ENCODE results near the gene WRNIP1.

WRNIP1 gene

DNA sequence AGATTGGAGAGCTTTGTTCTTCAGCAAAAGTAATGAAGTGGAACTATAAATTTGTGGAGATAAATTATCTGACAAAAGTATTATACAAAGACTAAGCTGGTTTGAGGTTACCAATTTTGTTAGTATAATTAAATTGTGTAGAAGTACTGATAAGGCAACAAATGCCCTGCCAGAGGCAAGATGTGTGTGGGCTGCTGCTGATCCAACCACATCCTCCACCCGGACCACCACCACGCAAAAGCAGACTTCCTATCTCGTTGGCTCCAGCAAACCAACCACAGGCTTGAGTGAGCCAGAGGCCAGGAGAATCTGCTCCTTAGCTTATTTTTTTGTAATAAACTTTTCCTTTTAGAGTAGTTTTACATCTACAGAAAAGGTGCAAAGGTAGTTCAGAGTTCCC, 13.3 kb upstream of the WRNIP1 start:
- H3K27me3 ChIP-seq (ENCODE audit: control insufficient read depth in 1 of 2, insufficient read depth in 2 of 2, low read length in 2 of 2) = no peaks in the 10 kb centered on the region
- H3K9me3 ChIP-seq (ENCODE audit: control insufficient read depth in 1 of 2, low read length in 2 of 2) = no peaks in the 10 kb centered on the region
- H3K9ac ChIP-seq (ENCODE audit: low read depth in 1 of 2, low read length in 2 of 2) = no peak overlapping the region
- no peak overlapping the region for H3K4me3 ChIP-seq (ENCODE audit: low read depth in 1 of 2, low read length in 2 of 2)
- no peaks in the 10 kb centered on the region for H3K36me3 ChIP-seq (ENCODE audit: control insufficient read depth in 1 of 2, insufficient read depth in 2 of 2, low read length in 2 of 2)
- peaks cover 0 to 3% of the 10 kb centered on the region in 2 donors for H3K4me1 ChIP-seq (ENCODE audit: control insufficient read depth in 1 of 2, insufficient read depth in 2 of 2, low read length in 2 of 2)
- no peak overlapping the region for H3K27ac ChIP-seq (ENCODE audit: low read depth, low read length)

DNA sequence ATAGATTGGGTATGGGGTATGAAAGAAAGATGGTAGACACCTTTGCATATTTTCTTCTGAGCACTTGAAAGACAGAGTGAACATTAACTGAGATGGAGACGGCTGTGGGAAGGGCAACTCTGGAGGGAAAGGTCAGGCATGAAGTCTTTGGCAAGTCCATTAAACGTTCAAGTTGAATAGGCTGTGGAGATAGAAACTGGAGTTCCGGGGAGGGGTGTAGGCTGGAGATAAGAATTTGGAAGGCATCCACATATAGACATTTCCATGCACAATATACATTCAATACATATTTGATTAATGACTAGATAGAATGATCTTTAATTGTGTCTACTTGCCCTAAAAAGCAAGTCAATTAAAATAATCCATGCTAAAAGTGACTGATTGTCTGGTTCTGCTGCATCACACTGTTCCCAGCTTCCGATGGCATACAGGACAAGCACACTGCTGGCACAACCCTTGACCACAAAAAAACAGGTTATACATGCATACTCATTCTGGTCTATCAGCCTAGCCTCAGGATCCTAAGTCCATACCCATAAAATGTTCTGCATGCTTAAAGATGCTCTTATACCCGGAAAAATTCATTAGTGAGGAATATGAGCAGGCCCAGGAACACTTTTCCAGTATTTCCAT, 12.6 kb upstream of the WRNIP1 start:
- peaks cover 0 to 3% of the 10 kb centered on the region in 2 donors for H3K4me1 ChIP-seq (ENCODE audit: control insufficient read depth in 1 of 2, insufficient read depth in 2 of 2, low read length in 2 of 2)
- no peak overlapping the region for H3K9ac ChIP-seq (ENCODE audit: low read depth in 1 of 2, low read length in 2 of 2)
- no peaks in the 10 kb centered on the region for H3K36me3 ChIP-seq (ENCODE audit: control insufficient read depth in 1 of 2, insufficient read depth in 2 of 2, low read length in 2 of 2)
- H3K27me3 ChIP-seq (ENCODE audit: control insufficient read depth in 1 of 2, insufficient read depth in 2 of 2, low read length in 2 of 2) = no peaks in the 10 kb centered on the region
- H3K27ac ChIP-seq (ENCODE audit: low read depth, low read length) = no peak overlapping the region
- no peak overlapping the region for H3K4me3 ChIP-seq (ENCODE audit: low read depth in 1 of 2, low read length in 2 of 2)
- H3K9me3 ChIP-seq (ENCODE audit: control insufficient read depth in 1 of 2, low read length in 2 of 2) = no peaks in the 10 kb centered on the region

DNA sequence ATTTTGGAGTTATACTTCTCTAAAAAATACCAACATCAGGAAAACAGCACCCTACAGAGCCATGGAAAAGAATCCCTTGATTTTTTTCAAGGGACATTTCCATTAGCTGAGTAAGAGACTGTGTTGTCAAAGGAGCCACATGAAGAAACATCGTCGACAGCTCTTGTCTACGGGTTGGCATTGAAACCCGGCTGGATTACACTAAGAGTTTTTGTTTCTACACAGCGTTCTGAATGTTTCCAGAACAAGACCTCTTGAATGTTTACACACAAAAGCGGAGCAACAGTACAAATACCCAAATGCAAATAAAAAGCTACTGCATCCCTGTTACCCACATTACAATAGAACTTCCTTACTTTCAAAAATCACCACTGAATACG, 12.1 kb upstream of the WRNIP1 start:
- Histone ChIP-seq H3K4me1 (ENCODE audit: control insufficient read depth in 1 of 2, insufficient read depth in 2 of 2, low read length in 2 of 2) (peaks cover 0 to 3% of the 10 kb centered on the region in 2 donors), H3K27ac (ENCODE audit: low read depth, low read length) (no peak overlapping the region), H3K36me3 (ENCODE audit: control insufficient read depth in 1 of 2, insufficient read depth in 2 of 2, low read length in 2 of 2) (no peaks in the 10 kb centered on the region), H3K4me3 (ENCODE audit: low read depth in 1 of 2, low read length in 2 of 2) (no peak overlapping the region), H3K27me3 (ENCODE audit: control insufficient read depth in 1 of 2, insufficient read depth in 2 of 2, low read length in 2 of 2) (no peaks in the 10 kb centered on the region), H3K9me3 (ENCODE audit: control insufficient read depth in 1 of 2, low read length in 2 of 2) (no peaks in the 10 kb centered on the region), H3K9ac (ENCODE audit: low read depth in 1 of 2, low read length in 2 of 2) (no peak overlapping the region)

DNA sequence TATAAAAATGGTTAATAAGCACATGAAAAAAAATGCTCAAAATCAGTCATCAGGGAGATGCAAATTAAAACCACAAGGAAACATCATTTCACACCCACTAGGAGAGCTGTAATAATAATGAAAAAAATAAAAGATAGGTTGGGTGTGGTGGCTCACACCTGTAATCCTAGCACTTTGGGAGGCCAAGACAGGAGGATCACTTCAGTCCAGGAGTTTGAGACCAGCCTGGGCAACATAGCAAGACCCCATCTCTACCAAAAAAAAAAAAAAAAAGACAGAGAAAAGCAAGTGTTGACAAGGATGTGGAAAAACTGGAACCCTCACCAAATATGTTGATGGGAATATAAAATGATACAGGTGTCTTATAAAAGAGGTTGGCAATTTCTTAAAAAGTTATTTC, 11.4 kb upstream of the WRNIP1 start:
- peaks cover 0 to 3% of the 10 kb centered on the region in 2 donors for H3K4me1 ChIP-seq (ENCODE audit: control insufficient read depth in 1 of 2, insufficient read depth in 2 of 2, low read length in 2 of 2)
- no peaks in the 10 kb centered on the region for H3K9me3 ChIP-seq (ENCODE audit: control insufficient read depth in 1 of 2, low read length in 2 of 2)
- H3K9ac ChIP-seq (ENCODE audit: low read depth in 1 of 2, low read length in 2 of 2) = no peak overlapping the region
- H3K27me3 ChIP-seq (ENCODE audit: control insufficient read depth in 1 of 2, insufficient read depth in 2 of 2, low read length in 2 of 2) = no peaks in the 10 kb centered on the region
- no peaks in the 10 kb centered on the region for H3K36me3 ChIP-seq (ENCODE audit: control insufficient read depth in 1 of 2, insufficient read depth in 2 of 2, low read length in 2 of 2)
- H3K4me3 ChIP-seq (ENCODE audit: low read depth in 1 of 2, low read length in 2 of 2) = no peak overlapping the region
- no peak overlapping the region for H3K27ac ChIP-seq (ENCODE audit: low read depth, low read length)

DNA sequence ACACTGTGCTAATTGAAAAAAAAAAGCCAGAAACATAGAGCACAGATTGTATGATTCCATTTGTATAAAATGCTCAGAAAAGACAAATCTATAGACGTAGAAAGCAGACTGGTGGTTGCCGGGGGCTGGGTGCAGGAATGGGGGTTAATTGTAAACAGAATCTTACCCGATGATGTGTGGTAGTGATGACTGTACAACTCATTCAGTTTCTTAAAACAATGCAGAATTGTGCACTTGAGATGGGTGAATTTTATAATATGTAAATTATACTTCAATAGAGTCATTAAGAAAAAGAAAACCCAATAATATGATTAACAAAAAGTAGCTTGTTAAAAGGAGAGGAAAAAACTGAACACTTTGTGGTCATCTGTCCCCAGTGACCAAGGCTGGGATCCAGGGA, 10.8 kb upstream of the WRNIP1 start:
- no peak overlapping the region for H3K27ac ChIP-seq (ENCODE audit: low read depth, low read length)
- no peaks in the 10 kb centered on the region for H3K27me3 ChIP-seq (ENCODE audit: control insufficient read depth in 1 of 2, insufficient read depth in 2 of 2, low read length in 2 of 2)
- H3K4me1 ChIP-seq (ENCODE audit: control insufficient read depth in 1 of 2, insufficient read depth in 2 of 2, low read length in 2 of 2) = peaks cover 0 to 3% of the 10 kb centered on the region in 2 donors
- no peaks in the 10 kb centered on the region for H3K9me3 ChIP-seq (ENCODE audit: control insufficient read depth in 1 of 2, low read length in 2 of 2)
- H3K9ac ChIP-seq (ENCODE audit: low read depth in 1 of 2, low read length in 2 of 2) = no peak overlapping the region
- H3K4me3 ChIP-seq (ENCODE audit: low read depth in 1 of 2, low read length in 2 of 2) = no peak overlapping the region
- H3K36me3 ChIP-seq (ENCODE audit: control insufficient read depth in 1 of 2, insufficient read depth in 2 of 2, low read length in 2 of 2) = no peaks in the 10 kb centered on the region

DNA sequence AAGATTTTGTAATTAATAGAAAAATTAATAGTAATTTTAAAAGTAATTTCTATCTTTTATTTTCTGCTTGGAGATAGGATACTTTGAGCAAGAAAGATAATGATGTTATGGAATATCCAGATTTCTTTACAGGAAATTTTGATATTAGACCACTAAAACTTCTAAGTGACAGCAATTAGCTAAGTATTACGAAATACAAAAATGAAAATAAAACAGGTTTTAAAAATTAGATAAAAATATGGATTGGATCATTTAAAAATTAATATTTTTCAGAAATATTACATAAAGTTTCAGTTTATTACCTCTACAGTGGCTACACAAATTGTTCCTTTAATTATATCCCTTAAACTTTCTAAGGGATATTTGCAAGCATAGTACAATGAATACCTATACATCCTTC, 10.3 kb upstream of the WRNIP1 start:
- no peak overlapping the region for H3K9ac ChIP-seq (ENCODE audit: low read depth in 1 of 2, low read length in 2 of 2)
- H3K4me1 ChIP-seq (ENCODE audit: control insufficient read depth in 1 of 2, insufficient read depth in 2 of 2, low read length in 2 of 2) = peaks cover 0 to 3% of the 10 kb centered on the region in 2 donors
- H3K4me3 ChIP-seq (ENCODE audit: low read depth in 1 of 2, low read length in 2 of 2) = no peak overlapping the region
- H3K9me3 ChIP-seq (ENCODE audit: control insufficient read depth in 1 of 2, low read length in 2 of 2) = no peaks in the 10 kb centered on the region
- H3K27me3 ChIP-seq (ENCODE audit: control insufficient read depth in 1 of 2, insufficient read depth in 2 of 2, low read length in 2 of 2) = no peaks in the 10 kb centered on the region
- no peak overlapping the region for H3K27ac ChIP-seq (ENCODE audit: low read depth, low read length)
- no peaks in the 10 kb centered on the region for H3K36me3 ChIP-seq (ENCODE audit: control insufficient read depth in 1 of 2, insufficient read depth in 2 of 2, low read length in 2 of 2)

DNA sequence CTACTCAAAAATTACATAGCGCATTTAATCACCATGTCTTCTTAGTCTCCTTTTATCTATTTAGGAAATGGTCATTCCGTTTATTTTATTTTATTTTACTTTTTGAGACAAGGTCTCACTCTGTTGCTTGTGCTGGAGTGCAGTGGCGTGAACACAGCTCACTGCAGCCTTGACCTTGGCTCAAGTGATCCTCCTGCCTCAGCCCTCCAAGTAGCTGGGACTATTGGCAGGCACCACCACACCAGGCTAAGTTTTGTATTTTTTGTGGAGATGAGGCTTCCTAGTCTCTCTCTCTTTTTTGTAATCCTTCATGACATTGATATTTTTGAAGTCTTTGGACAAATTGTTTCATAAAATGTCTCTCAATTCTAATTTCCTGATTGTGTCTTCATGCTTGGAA, 9.7 kb upstream of the WRNIP1 start:
- Histone ChIP-seq H3K36me3 (ENCODE audit: control insufficient read depth in 1 of 2, insufficient read depth in 2 of 2, low read length in 2 of 2) (no peaks in the 10 kb centered on the region), H3K4me3 (ENCODE audit: low read depth in 1 of 2, low read length in 2 of 2) (no peak overlapping the region), H3K27ac (ENCODE audit: low read depth, low read length) (no peak overlapping the region), H3K4me1 (ENCODE audit: control insufficient read depth in 1 of 2, insufficient read depth in 2 of 2, low read length in 2 of 2) (peaks cover 0 to 3% of the 10 kb centered on the region in 2 donors), H3K9ac (ENCODE audit: low read depth in 1 of 2, low read length in 2 of 2) (no peak overlapping the region), H3K27me3 (ENCODE audit: control insufficient read depth in 1 of 2, insufficient read depth in 2 of 2, low read length in 2 of 2) (no peaks in the 10 kb centered on the region), H3K9me3 (ENCODE audit: control insufficient read depth in 1 of 2, low read length in 2 of 2) (no peaks in the 10 kb centered on the region)

DNA sequence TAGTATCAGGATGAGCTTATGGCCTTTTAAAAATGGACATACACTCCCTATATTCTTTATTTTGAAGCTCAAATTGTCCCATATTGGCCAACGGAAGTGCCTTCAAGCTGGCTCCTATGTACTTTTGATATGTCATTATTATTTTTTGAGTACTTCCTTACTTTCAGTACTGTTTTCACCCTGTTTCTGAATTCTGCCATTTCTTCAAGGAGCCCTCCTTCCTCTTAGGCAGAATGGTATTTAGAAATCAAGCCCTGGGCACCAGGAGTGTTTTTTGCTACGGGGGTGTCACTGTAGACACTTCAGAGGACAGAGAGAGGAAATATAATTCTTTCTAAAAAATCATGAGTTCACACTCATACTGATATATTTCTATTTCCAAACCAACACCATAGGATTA, 9.0 kb upstream of the WRNIP1 start:
- Histone ChIP-seq H3K27me3 (ENCODE audit: control insufficient read depth in 1 of 2, insufficient read depth in 2 of 2, low read length in 2 of 2) (no peaks in the 10 kb centered on the region), H3K36me3 (ENCODE audit: control insufficient read depth in 1 of 2, insufficient read depth in 2 of 2, low read length in 2 of 2) (no peaks in the 10 kb centered on the region), H3K27ac (ENCODE audit: low read depth, low read length) (no peak overlapping the region), H3K9ac (ENCODE audit: low read depth in 1 of 2, low read length in 2 of 2) (no peak overlapping the region), H3K4me3 (ENCODE audit: low read depth in 1 of 2, low read length in 2 of 2) (no peak overlapping the region), H3K4me1 (ENCODE audit: control insufficient read depth in 1 of 2, insufficient read depth in 2 of 2, low read length in 2 of 2) (peaks cover 0 to 3% of the 10 kb centered on the region in 2 donors), H3K9me3 (ENCODE audit: control insufficient read depth in 1 of 2, low read length in 2 of 2) (no peaks in the 10 kb centered on the region)

DNA sequence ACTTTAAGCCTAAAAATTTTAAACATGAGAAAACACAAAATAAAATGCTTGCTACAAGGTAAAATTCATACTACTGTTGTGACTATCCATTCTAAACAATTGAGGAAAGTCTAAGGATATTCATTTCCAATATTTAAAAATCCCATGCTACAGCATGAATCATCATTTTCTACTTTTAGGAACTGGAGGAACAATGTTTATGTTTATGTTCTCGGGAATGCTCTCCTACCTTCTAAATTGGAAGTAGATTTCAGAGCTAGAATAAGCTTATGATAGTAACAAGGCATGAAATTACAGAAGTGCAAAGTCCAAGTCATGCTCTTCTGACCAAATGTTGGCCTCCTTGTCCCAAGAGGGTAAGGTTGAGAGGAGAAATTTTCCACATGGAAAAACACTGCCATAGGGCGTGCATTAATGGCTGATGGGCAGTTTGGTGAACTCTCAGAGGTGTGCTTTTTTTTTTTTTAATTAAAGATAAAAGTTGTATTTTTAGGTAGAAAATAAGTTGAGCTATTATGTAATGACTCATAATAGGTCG, 8.4 kb upstream of the WRNIP1 start:
- H3K4me3 ChIP-seq (ENCODE audit: low read depth in 1 of 2, low read length in 2 of 2) = no peak overlapping the region
- H3K36me3 ChIP-seq (ENCODE audit: control insufficient read depth in 1 of 2, insufficient read depth in 2 of 2, low read length in 2 of 2) = no peaks in the 10 kb centered on the region
- H3K4me1 ChIP-seq (ENCODE audit: control insufficient read depth in 1 of 2, insufficient read depth in 2 of 2, low read length in 2 of 2) = peaks cover 0 to 3% of the 10 kb centered on the region in 2 donors
- H3K9ac ChIP-seq (ENCODE audit: low read depth in 1 of 2, low read length in 2 of 2) = no peak overlapping the region
- no peaks in the 10 kb centered on the region for H3K9me3 ChIP-seq (ENCODE audit: control insufficient read depth in 1 of 2, low read length in 2 of 2)
- H3K27ac ChIP-seq (ENCODE audit: low read depth, low read length) = no peak overlapping the region
- H3K27me3 ChIP-seq (ENCODE audit: control insufficient read depth in 1 of 2, insufficient read depth in 2 of 2, low read length in 2 of 2) = no peaks in the 10 kb centered on the region

DNA sequence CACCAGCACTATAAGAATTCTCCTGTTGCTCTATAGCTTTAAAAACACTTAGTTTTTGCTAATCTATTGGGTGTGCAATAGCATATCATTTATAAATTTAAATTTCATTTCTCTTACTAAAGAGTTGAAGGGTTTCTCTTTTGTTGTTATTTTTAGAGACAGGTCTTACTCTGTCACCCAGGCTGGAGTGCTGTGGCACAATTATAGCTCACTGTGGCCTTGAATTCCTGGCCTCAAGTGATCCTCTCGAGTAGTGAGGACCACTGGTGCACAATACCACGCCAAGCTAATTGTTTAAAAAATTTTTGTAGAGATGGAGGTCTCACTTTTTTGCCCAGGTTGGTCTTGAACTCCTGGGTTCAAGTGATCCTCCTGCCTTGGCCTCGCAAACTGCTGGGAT, 6.2 kb upstream of the WRNIP1 start:
- Histone ChIP-seq H3K27me3 (ENCODE audit: control insufficient read depth in 1 of 2, insufficient read depth in 2 of 2, low read length in 2 of 2) (no peaks in the 10 kb centered on the region), H3K9ac (ENCODE audit: low read depth in 1 of 2, low read length in 2 of 2) (no peak overlapping the region), H3K4me3 (ENCODE audit: low read depth in 1 of 2, low read length in 2 of 2) (no peak overlapping the region), H3K9me3 (ENCODE audit: control insufficient read depth in 1 of 2, low read length in 2 of 2) (no peaks in the 10 kb centered on the region), H3K27ac (ENCODE audit: low read depth, low read length) (no peak overlapping the region), H3K4me1 (ENCODE audit: control insufficient read depth in 1 of 2, insufficient read depth in 2 of 2, low read length in 2 of 2) (peaks cover 0 to 3% of the 10 kb centered on the region in 2 donors), H3K36me3 (ENCODE audit: control insufficient read depth in 1 of 2, insufficient read depth in 2 of 2, low read length in 2 of 2) (no peaks in the 10 kb centered on the region)
